IPS-NIHi7 (cell line): ENCODE measurements around the gene MYO6.
"Not testable (repeated sequence)": the region's sequence is repeated elsewhere in the genome, so short reads cannot be mapped to it uniquely, and the experiment has no call there.

Experiments
- DNase-seq: peaks from one replicate; pipeline ENCODE4 v3.0.0; 2012; ENCODE audit warnings: mixed read lengths; ENCODE audit errors: extremely low spot score

Gene MYO6

GRCh38 chr6:75892384-75892783, 143.3 kb downstream of the MYO6 start:
- DNase-seq: no peak

GRCh38 chr6:75893058-75893775, 144.2 kb downstream of the MYO6 start:
- DNase-seq: peak; percentile 41

GRCh38 chr6:75893776-75894152, 144.7 kb downstream of the MYO6 start:
- DNase-seq: no peak

- DNase-seq: no peak
Observed at GRCh38 chr6:75896526-75896925, 147.5 kb downstream of the MYO6 start.

- not testable (repeated sequence) for DNase-seq
Observed at GRCh38 chr6:75900216-75900615, 151.2 kb downstream of the MYO6 start.

GRCh38 chr6:75905129-75905528, 156.1 kb downstream of the MYO6 start:
- DNase-seq: not testable (repeated sequence)

GRCh38 chr6:75906871-75907270, 157.8 kb downstream of the MYO6 start:
- DNase-seq: no peak

- no peak for DNase-seq
Observed at GRCh38 chr6:75907444-75907843, 158.4 kb downstream of the MYO6 start.

GRCh38 chr6:75913040-75913439, 164.0 kb downstream of the MYO6 start:
- DNase-seq: no peak

GRCh38 chr6:75922226-75922625, 173.2 kb downstream of the MYO6 start:
- DNase-seq: no peak

GRCh38 chr6:75926293-75927168, 177.5 kb downstream of the MYO6 start:
- no peak for DNase-seq

GRCh38 chr6:75931011-75931680, 182.1 kb downstream of the MYO6 start:
- no peak for DNase-seq

- DNase-seq: peak; percentile 60
Observed at GRCh38 chr6:75932067-75932466, 183.0 kb downstream of the MYO6 start.

GRCh38 chr6:75933387-75933975, 184.4 kb downstream of the MYO6 start:
- DNase-seq: no peak

GRCh38 chr6:75934643-75935472, 185.8 kb downstream of the MYO6 start:
- DNase-seq: peak; percentile 77

GRCh38 chr6:75935473-75935793, 186.4 kb downstream of the MYO6 start:
- peak; percentile 40 for DNase-seq

- DNase-seq: no peak
Observed at GRCh38 chr6:75936682-75937081, 187.6 kb downstream of the MYO6 start.

GRCh38 chr6:75937846-75938245, 188.8 kb downstream of the MYO6 start:
- DNase-seq: no peak

- DNase-seq: no peak
Observed at GRCh38 chr6:75940564-75940963, 191.5 kb downstream of the MYO6 start.

- no peak for DNase-seq
Observed at GRCh38 chr6:75941509-75941908, 192.5 kb downstream of the MYO6 start.

- DNase-seq: no peak
Observed at GRCh38 chr6:75943381-75943780, 194.3 kb downstream of the MYO6 start.
